ENCODE data around the gene SYDE2.

Gene SYDE2

GRCh38 chr1:85228972-85229371 lies 28.2 kb upstream of the SYDE2 start:
- Histone ChIP-seq H3K4me3 (replicated peaks; ENCODE audit: insufficient read depth, low read length) (no peak overlapping the region), H3K27me3 (ENCODE audit: insufficient read depth, poor library complexity, severe bottlenecking) (no peaks in the 10 kb centered on the region), H3K27ac (replicated peaks) (no peak overlapping the region)
- TF ChIP-seq GABPA (IDR thresholded peaks at IDR 0.05; ENCODE audit: low read depth), result no peak
- TF ChIP-seq SPI1 (IDR thresholded peaks at IDR 0.05; ENCODE audit: borderline replicate concordance, low read depth), result no peak
- TF ChIP-seq CTCF (IDR thresholded peaks at IDR 0.05; ENCODE audit: insufficient read depth, low read length), result no peak
- no peak for TF ChIP-seq REST (IDR thresholded peaks at IDR 0.05; ENCODE audit: insufficient replicate concordance, low read depth)
- no peak for TF ChIP-seq POLR2AphosphoS5 (IDR thresholded peaks at IDR 0.05; ENCODE audit: low read depth)
- DNase-seq (ENCODE audit: low read depth in 1 of 2, low spot score in 1 of 2), result no peak

- TF ChIP-seq POLR2AphosphoS5 (IDR thresholded peaks at IDR 0.05; ENCODE audit: low read depth) (no peak), CTCF (IDR thresholded peaks at IDR 0.05; ENCODE audit: insufficient read depth, low read length) (no peak), SPI1 (IDR thresholded peaks at IDR 0.05; ENCODE audit: borderline replicate concordance, low read depth) (no peak), REST (IDR thresholded peaks at IDR 0.05; ENCODE audit: insufficient replicate concordance, low read depth) (no peak), GABPA (IDR thresholded peaks at IDR 0.05; ENCODE audit: low read depth) (no peak)
- no peak overlapping the region for H3K27ac ChIP-seq (replicated peaks)
- H3K27me3 ChIP-seq (ENCODE audit: insufficient read depth, poor library complexity, severe bottlenecking), result no peaks in the 10 kb centered on the region
- DNase-seq (ENCODE audit: low read depth in 1 of 2, low spot score in 1 of 2), result no peak
- no peak overlapping the region for H3K4me3 ChIP-seq (replicated peaks; ENCODE audit: insufficient read depth, low read length)
Observed at GRCh38 chr1:85225624-85226380, 25.0 kb upstream of the SYDE2 start.

- H3K27ac ChIP-seq (replicated peaks), result no peak overlapping the region
- H3K4me3 ChIP-seq (replicated peaks; ENCODE audit: insufficient read depth, low read length), result no peak overlapping the region
- TF ChIP-seq GABPA (IDR thresholded peaks at IDR 0.05; ENCODE audit: low read depth), result no peak
- no peak for TF ChIP-seq REST (IDR thresholded peaks at IDR 0.05; ENCODE audit: insufficient replicate concordance, low read depth)
- TF ChIP-seq POLR2AphosphoS5 (IDR thresholded peaks at IDR 0.05; ENCODE audit: low read depth), result no peak
- no peak for TF ChIP-seq SPI1 (IDR thresholded peaks at IDR 0.05; ENCODE audit: borderline replicate concordance, low read depth)
- no peak for TF ChIP-seq CTCF (IDR thresholded peaks at IDR 0.05; ENCODE audit: insufficient read depth, low read length)
- DNase-seq (ENCODE audit: low read depth in 1 of 2, low spot score in 1 of 2), result no peak
- no peaks in the 10 kb centered on the region for H3K27me3 ChIP-seq (ENCODE audit: insufficient read depth, poor library complexity, severe bottlenecking)
Observed at GRCh38 chr1:85224734-85225623, 24.2 kb upstream of the SYDE2 start.

All from HL-60 (cell line).